DND-41 (cell line): ENCODE measurements around the gene ADAMTS19.

Experiments used
- EZH2 ChIP-seq: IDR thresholded peaks from 3 replicates; pipeline ENCODE4 v1.6.1; 2012; ENCODE audit warnings: borderline replicate concordance, low read depth, mild to moderate bottlenecking, moderate library complexity, low read length, inconsistent platforms; ENCODE audit not compliant: severe bottlenecking
- TF ChIP-seq, protein P1 (sequence below): IDR thresholded peaks from 2 replicates; pipeline ENCODE4 v1.5.1; 2012; ENCODE audit warnings: borderline replicate concordance, low read length, moderate library complexity, mild to moderate bottlenecking; ENCODE audit not compliant: poor library complexity, severe bottlenecking; ENCODE audit errors: extremely low read depth

DNA sequence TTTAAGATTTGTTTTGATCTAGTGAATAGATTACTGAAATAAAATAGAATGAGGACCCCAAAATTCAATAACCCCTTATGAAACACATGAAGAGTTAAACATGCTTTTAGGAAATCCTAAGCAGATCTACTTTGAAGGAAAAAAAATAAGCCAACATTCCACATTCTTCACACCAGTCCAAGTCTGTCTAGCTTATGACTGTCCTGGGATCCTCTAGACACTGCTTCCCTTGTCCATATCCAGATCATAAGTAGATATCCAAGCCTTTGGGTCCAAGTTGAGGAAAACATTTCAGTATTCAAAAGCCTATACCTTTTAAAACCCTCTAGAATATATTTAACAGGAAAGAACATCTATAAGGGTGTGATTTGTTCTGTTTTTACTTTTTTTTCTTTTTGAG lies 228.9 kb downstream of the ADAMTS19 start:
- TF ChIP-seq, protein P1, sequence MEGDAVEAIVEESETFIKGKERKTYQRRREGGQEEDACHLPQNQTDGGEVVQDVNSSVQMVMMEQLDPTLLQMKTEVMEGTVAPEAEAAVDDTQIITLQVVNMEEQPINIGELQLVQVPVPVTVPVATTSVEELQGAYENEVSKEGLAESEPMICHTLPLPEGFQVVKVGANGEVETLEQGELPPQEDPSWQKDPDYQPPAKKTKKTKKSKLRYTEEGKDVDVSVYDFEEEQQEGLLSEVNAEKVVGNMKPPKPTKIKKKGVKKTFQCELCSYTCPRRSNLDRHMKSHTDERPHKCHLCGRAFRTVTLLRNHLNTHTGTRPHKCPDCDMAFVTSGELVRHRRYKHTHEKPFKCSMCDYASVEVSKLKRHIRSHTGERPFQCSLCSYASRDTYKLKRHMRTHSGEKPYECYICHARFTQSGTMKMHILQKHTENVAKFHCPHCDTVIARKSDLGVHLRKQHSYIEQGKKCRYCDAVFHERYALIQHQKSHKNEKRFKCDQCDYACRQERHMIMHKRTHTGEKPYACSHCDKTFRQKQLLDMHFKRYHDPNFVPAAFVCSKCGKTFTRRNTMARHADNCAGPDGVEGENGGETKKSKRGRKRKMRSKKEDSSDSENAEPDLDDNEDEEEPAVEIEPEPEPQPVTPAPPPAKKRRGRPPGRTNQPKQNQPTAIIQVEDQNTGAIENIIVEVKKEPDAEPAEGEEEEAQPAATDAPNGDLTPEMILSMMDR: no peak
- TF ChIP-seq EZH2: no peak
